Lung (tissue), 12 donors: ENCODE measurements around the gene CEP170. TPM values are rescaled to one million over a fixed set of nuclear protein-coding genes. Genes with fewer than 3 reads are reported as not detected.

Source experiments
- ATAC-seq: fragments of 200-7000 bp; cut with Tn5 transposase; one replicate; pipeline ENCODE4 v1.9.1; 2020; ENCODE audit warnings: moderate number of reproducible peaks; ENCODE audit not compliant: insufficient read depth, low FRiP score
- DNase-seq, 3 donors: peaks; one replicate each; pipeline ENCODE4 v3.0.0-alpha.2; 2013 to 2017
- H3K27ac ChIP-seq, 2 donors: one replicate each; pipeline ENCODE4 v1.5.1; 2013; ENCODE audit warnings: mild to moderate bottlenecking in 2 of 2, moderate library complexity in 2 of 2, control low read depth in 1 of 2, inconsistent platforms in 1 of 2, low read depth in 1 of 2, low read length in 1 of 2
- H3K27me3 ChIP-seq, 3 donors: one replicate each; pipeline ENCODE4 v1.5.1; 2013; ENCODE audit warnings: low read length in 2 of 3; ENCODE audit not compliant: control insufficient read depth in 3 of 3, insufficient read depth in 3 of 3
- H3K36me3 ChIP-seq, 4 donors: one replicate each; pipeline ENCODE4 v1.5.1; 2013; ENCODE audit warnings: low read length in 4 of 4, mild to moderate bottlenecking in 1 of 4, moderate library complexity in 1 of 4; ENCODE audit not compliant: control insufficient read depth in 4 of 4, insufficient read depth in 4 of 4
- H3K4me1 ChIP-seq, 5 donors: one replicate each; pipeline ENCODE4 v1.5.1; 2013; ENCODE audit warnings: low read length in 5 of 5, mild to moderate bottlenecking in 2 of 5, moderate library complexity in 1 of 5; ENCODE audit not compliant: control insufficient read depth in 5 of 5, insufficient read depth in 5 of 5
- H3K4me3 ChIP-seq: one replicate; pipeline ENCODE4 v1.5.1; 2013; ENCODE audit warnings: mild to moderate bottlenecking, control low read depth, moderate library complexity
- H3K9ac ChIP-seq, 2 donors: one replicate each; pipeline ENCODE4 v1.5.1; 2013; ENCODE audit warnings: low read length in 2 of 2, control low read depth in 1 of 2; ENCODE audit not compliant: insufficient read depth in 1 of 2
- H3K9me3 ChIP-seq, 4 donors: one replicate each; pipeline ENCODE4 v1.5.1; 2013; ENCODE audit warnings: low read length in 3 of 4, mild to moderate bottlenecking in 1 of 4, moderate library complexity in 1 of 4; ENCODE audit not compliant: control insufficient read depth in 4 of 4, insufficient read depth in 3 of 4
- CTCF ChIP-seq: IDR thresholded peaks from 2 replicates; pipeline ENCODE4 v1.5.1; 2012; ENCODE audit warnings: mild to moderate bottlenecking; ENCODE audit errors: control extremely low read depth, extremely low read depth
- WGBS, 2 donors: extraction: QIAGEN DNeasy Blood & Tissue Kit; methylation state at CpG; one replicate each; pipeline ENCODE4 v1.1.7; 2013; 5-methylcytosine and 5-hydroxymethylcytosine counted together
- polyA plus RNA-seq, 2 donors: library from polyadenylated mRNA; stranded (reverse); fragments of 200-250 nt; gene quantifications; one replicate each; pipeline ENCODE4 v1.2.1, GENCODE V29; 2013
- total RNA-seq, 2 donors: library from RNA; depleted of rRNA in 1 of 2; stranded (reverse); fragments of >200 nt in 1 of 2; gene quantifications; one replicate each; pipeline ENCODE4 v1.2.1, GENCODE V29; 2014 to 2021
- donor health status: control.
- donor health status: control.
- donor health status: Bipolar disorder and iron deficiency.
- donor health status: healthy.
- donor health status: DM: yes; HTN: yes; CAD: no.

The CEP170 gene
- total and polyA plus RNA-seq, 4 donors = 24.2 to 113 (median 55.8) TPM

- ATAC-seq (no peak), DNase-seq (no peak)
- Histone ChIP-seq H3K4me1 (peaks cover 0 to 17% (median 8%) of the 10 kb centered on the region in 5 donors), H3K9me3 (peaks cover 0 to under 1% (median 0%) of the 10 kb centered on the region in 4 donors), H3K36me3 (peaks cover 4 to 17% (median 11%) of the 10 kb centered on the region in 4 donors), H3K4me3 (no peak overlapping the region), H3K27me3 (no peaks in the 10 kb centered on the region), H3K27ac (no peak overlapping the region), H3K9ac (no peak overlapping the region)
- TF ChIP-seq CTCF = no peak
- WGBS, 2 donors = 83 to 88% methylated on average over 1 of the region's 1 CpG
Measured at GRCh38 chr1:243271996-243272395, 16.9 kb upstream of the CEP170 start.

GRCh38 chr1:243270097-243270864, 15.2 kb upstream of the CEP170 start:
- no peak for TF ChIP-seq CTCF
- DNase-seq (no peak), ATAC-seq (no peak)
- Histone ChIP-seq H3K9ac (no peak overlapping the region), H3K27me3 (no peaks in the 10 kb centered on the region), H3K4me1 (peaks cover 0 to 17% (median 8%) of the 10 kb centered on the region in 5 donors), H3K36me3 (peaks cover 3 to 9% (median 5%) of the 10 kb centered on the region in 4 donors), H3K9me3 (no peaks in the 10 kb centered on the region), H3K4me3 (no peak overlapping the region), H3K27ac (peak overlapping the region in 1 of 2 donors; percentile 20)
- 82 to 87% methylated on average over 6 of the region's 6 CpGs for WGBS, 2 donors

GRCh38 chr1:243269461-243269801, 14.3 kb upstream of the CEP170 start:
- Histone ChIP-seq H3K36me3 (peaks cover 0 to 3% (median 0%) of the 10 kb centered on the region in 4 donors), H3K27me3 (no peaks in the 10 kb centered on the region), H3K9ac (no peak overlapping the region), H3K27ac (peak overlapping the region in 1 of 2 donors; percentile 82), H3K4me3 (no peak overlapping the region), H3K9me3 (no peaks in the 10 kb centered on the region), H3K4me1 (peaks cover 0 to 17% (median 9%) of the 10 kb centered on the region in 5 donors)
- DNase-seq (no peak), ATAC-seq (no peak)
- TF ChIP-seq CTCF = no peak
- 75 to 89% methylated on average over 4 of the region's 4 CpGs for WGBS, 2 donors
